HCEC 1CT (cell line): ENCODE measurements around the gene SGO2.
"Not testable (repeated sequence)": the region's sequence is repeated elsewhere in the genome, so short reads cannot be mapped to it uniquely, and the experiment has no call there.

Experiments used
- DNase-seq: peaks from one replicate; pipeline ENCODE4 v3.0.0-alpha.2; 2017

Gene SGO2

DNA sequence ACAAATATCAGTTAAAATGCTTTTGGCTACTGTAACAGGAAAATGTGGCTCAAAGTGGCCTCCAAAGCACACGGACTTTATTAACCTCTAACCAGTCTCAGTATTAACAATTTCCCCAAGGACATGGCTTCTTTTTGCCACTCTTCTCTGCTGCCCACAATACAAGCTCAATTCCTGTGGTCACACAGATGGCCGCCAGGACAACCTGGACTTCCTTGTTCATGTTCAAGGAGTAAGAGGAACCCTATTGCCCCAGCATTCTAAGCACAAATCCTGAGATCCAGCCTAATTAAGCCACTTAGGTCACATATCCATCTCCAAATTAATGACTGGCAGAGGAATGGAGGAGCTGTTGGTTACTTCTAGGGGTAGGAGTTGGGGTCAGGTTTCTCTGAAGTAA, 98.0 kb downstream of the SGO2 start:
- no peak for DNase-seq

DNA sequence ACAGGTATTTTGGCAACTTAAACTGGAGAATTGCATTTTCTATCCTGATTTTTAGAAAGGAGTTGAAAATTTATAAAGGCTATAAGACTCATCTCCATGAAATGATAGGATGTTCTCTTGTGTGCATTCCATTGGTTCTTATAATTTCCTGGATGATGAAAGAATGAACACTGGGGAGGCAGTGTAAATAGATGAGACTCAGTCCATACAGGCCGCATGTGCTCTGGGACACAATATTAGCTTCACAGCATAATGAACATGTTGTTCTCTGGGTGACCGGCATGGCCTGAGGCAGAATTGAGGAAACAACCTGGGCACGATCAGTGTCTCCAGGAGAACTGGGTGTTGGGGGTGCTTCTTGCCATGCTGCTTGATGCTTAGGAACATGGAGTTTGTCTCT, 98.7 kb downstream of the SGO2 start:
- DNase-seq, result peak; percentile 80

DNA sequence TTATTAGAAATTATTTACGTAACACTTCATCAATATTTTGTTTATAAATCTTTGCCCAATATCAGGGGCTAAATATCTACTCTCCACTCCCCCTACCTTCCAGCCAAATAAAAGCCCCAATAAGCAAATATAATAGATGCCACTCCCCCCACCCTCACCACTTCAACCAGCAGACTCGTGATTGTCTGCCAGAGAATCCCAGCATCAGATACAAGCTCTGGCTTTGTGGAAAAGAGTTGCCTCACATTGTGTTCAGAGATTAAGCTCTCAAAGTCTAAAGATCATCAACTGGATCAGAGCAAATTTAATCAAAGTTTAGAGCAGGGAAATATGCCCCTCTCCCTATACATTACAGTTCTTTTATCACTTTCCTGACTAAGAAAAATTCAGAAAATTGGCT, 99.3 kb downstream of the SGO2 start:
- DNase-seq, result no peak

DNA sequence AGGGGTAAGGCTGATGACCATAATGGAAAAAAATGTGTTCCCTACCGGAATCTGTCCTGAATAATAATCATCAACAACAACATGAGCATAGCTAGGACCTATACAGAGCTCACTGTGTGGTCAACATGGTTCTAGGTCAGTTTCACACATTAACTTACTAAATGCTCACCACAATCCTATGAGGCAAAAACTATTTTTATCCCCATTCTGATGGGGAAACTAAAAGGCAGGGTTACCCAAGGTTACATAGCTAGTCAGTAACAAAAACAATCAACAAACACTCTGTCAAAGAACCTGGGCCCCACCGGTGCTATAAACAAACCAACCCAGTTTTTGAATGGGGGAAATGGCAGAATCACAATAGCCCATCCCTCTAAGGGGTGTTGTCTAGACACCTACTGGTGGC, 100.0 kb downstream of the SGO2 start:
- peak; percentile 73 for DNase-seq

DNA sequence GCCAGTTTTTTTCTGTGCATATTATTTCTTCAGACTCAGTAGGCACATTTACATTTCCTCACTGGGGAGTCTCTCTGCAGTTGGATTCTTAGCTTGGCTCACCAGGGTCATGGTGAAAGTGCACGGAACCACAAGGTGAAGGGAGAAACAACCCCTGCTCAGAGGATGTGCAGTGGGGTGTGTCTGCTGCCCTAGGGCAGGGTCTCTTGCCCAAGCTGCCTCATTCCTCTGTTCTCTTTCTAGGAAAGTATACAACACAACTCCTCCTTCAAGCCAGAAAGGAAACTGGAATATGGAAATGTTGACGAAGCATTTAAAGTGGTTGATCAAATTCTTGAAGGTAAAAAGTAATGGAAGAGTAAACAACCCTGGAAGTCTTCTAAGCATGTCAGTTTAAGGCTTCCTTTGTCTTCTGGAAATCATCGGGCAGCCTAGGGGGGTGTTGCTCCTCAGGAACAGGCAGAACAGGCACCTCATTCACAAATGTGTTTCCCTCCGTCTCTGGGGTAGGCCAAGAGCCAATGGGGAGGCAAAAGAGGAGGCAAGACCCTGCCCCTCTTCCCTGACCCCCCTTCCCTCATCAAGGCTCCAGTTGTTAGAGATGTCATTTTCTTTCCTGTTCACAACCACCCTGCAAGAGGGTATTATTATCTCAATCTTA, 101.2 kb downstream of the SGO2 start:
- DNase-seq, result no peak

DNA sequence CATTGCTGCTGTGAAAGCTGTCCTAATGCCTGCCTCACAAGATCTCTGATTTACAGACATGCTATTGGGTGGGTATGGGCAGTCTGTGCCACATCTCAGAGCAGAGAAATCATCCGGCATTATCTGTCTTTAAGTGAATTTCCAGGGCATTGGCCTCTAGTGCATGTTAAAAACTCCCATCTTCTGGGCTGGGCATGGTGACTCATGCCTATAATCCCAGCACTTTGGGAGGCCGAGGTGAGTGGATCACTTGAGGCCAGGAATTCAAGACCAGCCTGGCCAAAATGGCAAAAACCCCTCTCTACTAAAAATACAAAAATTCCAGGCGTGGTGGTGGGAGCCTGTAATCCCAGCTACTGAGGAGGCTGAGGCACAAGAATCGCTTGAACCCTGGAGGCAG, 102.5 kb downstream of the SGO2 start:
- DNase-seq, result not testable (repeated sequence)

DNA sequence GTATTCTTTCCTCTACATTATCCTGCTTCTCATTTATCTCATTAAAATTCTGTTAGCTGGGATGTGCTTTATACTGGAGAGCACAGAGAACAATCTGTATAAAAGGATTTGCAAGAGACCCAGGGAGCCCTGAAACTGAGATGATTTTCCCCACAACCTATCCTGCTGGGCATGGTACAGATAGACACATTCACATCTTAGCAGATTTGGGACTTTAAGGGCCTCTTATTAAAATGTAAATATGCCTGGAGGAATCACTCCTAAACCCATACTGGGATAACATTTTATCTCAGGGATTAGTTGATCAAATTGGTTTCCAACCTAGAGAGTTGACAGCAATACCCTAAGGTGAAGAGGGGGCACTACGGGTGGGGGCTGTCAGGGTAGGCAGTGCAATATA, 105.3 kb downstream of the SGO2 start:
- no peak for DNase-seq
